H9 (cell line): ENCODE results near the gene RABGAP1L. TPM values are rescaled to one million over a fixed set of nuclear protein-coding genes. Genes with fewer than 3 reads are reported as not detected.

Experiments used
- DNase-seq: peaks from one replicate; pipeline ENCODE4 v3.0.0-alpha.2; 2017
- H2AFZ ChIP-seq: one replicate; pipeline ENCODE4 v1.6.1; 2013; ENCODE audit warnings: mild to moderate bottlenecking, low read length, control low read depth, moderate library complexity
- H2AK5ac ChIP-seq: 2 replicates; pipeline ENCODE4 v1.6.1; 2013; ENCODE audit warnings: low read length, control low read depth, mixed read lengths; ENCODE audit not compliant: insufficient read length
- H2BK120ac ChIP-seq: one replicate; pipeline ENCODE4 v1.6.1; 2013; ENCODE audit warnings: low read depth, mild to moderate bottlenecking, low read length, control low read depth, inconsistent platforms; ENCODE audit not compliant: poor library complexity, severe bottlenecking
- H2BK12ac ChIP-seq: 2 replicates; pipeline ENCODE4 v1.6.1; 2013; ENCODE audit warnings: low read length, control low read depth, mixed read lengths, low read depth; ENCODE audit not compliant: insufficient read length
- H2BK15ac ChIP-seq: 2 replicates; pipeline ENCODE4 v1.6.1; 2013; ENCODE audit warnings: low read depth, low read length, control low read depth
- H2BK20ac ChIP-seq: one replicate; pipeline ENCODE4 v1.6.1; 2013; ENCODE audit warnings: low read depth, mild to moderate bottlenecking, low read length, control low read depth, inconsistent platforms; ENCODE audit not compliant: poor library complexity, severe bottlenecking
- H2BK5ac ChIP-seq: 2 replicates; pipeline ENCODE4 v1.6.1; 2013; ENCODE audit warnings: low read length, control low read depth, mixed read lengths; ENCODE audit not compliant: insufficient read length
- H3K14ac ChIP-seq: 2 replicates; pipeline ENCODE4 v1.6.1; 2013; ENCODE audit warnings: low read length, control low read depth; ENCODE audit not compliant: insufficient read depth
- H3K18ac ChIP-seq: 2 replicates; pipeline ENCODE4 v1.6.1; 2013; ENCODE audit warnings: low read depth, mild to moderate bottlenecking, mixed read lengths, low read length, control low read depth; ENCODE audit not compliant: insufficient read length
- H3K23ac ChIP-seq: 2 replicates; pipeline ENCODE4 v1.6.1; 2013; ENCODE audit warnings: low read length, control low read depth, mixed read lengths, low read depth; ENCODE audit not compliant: insufficient read length
- H3K23me2 ChIP-seq: 2 replicates; pipeline ENCODE4 v1.6.1; 2013; ENCODE audit warnings: low read depth, mild to moderate bottlenecking, mixed read lengths, low read length, control low read depth; ENCODE audit not compliant: insufficient read length, poor library complexity, severe bottlenecking
- H3K27ac ChIP-seq: 2 replicates; pipeline ENCODE4 v1.5.1; 2013; ENCODE audit warnings: low read length, control low read depth, mixed read lengths, low read depth; ENCODE audit not compliant: insufficient read length
- H3K27me3 ChIP-seq: 2 replicates; pipeline ENCODE4 v1.6.1; 2013; ENCODE audit warnings: low read length, control low read depth, inconsistent platforms; ENCODE audit not compliant: insufficient read depth
- H3K4ac ChIP-seq: 2 replicates; pipeline ENCODE4 v1.6.1; 2013; ENCODE audit warnings: low read depth, mild to moderate bottlenecking, control low read depth, inconsistent platforms, low read length, moderate library complexity
- H3K4me1 ChIP-seq: 2 replicates; pipeline ENCODE4 v1.6.1; 2013; ENCODE audit warnings: low read length, control low read depth, inconsistent platforms; ENCODE audit not compliant: insufficient read depth
- H3K4me2 ChIP-seq: 2 replicates; pipeline ENCODE4 v1.6.1; 2013; ENCODE audit warnings: low read length, control low read depth, mixed read lengths; ENCODE audit not compliant: insufficient read length, insufficient read depth
- H3K56ac ChIP-seq: 2 replicates; pipeline ENCODE4 v1.6.1; 2013; ENCODE audit warnings: low read depth, mild to moderate bottlenecking, mixed read lengths, low read length, control low read depth; ENCODE audit not compliant: insufficient read length
- H3K79me1 ChIP-seq: 2 replicates; pipeline ENCODE4 v1.6.1; 2013; ENCODE audit warnings: low read depth, mild to moderate bottlenecking, moderate library complexity, low read length, control low read depth, inconsistent platforms; ENCODE audit not compliant: insufficient read depth, poor library complexity, severe bottlenecking
- H3K79me2 ChIP-seq: 2 replicates; pipeline ENCODE4 v1.6.1; 2013; ENCODE audit warnings: low read length, control low read depth, inconsistent platforms; ENCODE audit not compliant: insufficient read depth
- H3K9ac ChIP-seq: 2 replicates; pipeline ENCODE4 v1.6.1; 2013; ENCODE audit warnings: low read length, control low read depth, mixed read lengths; ENCODE audit not compliant: insufficient read length; ENCODE audit errors: extremely low read depth
- H3K9me3 ChIP-seq: one replicate; pipeline ENCODE4 v1.6.1; 2013; ENCODE audit warnings: low read depth, low read length, inconsistent platforms; ENCODE audit not compliant: control insufficient read depth
- H3T11ph ChIP-seq: one replicate; pipeline ENCODE4 v1.6.1; 2013; ENCODE audit warnings: mild to moderate bottlenecking, low read length, control low read depth, inconsistent platforms
- H4K20me1 ChIP-seq: one replicate; pipeline ENCODE4 v1.6.1; 2013; ENCODE audit not compliant: control insufficient read depth, insufficient read length, insufficient read depth
- H4K5ac ChIP-seq: 2 replicates; pipeline ENCODE4 v1.6.1; 2013; ENCODE audit warnings: low read depth, mild to moderate bottlenecking, mixed read lengths, low read length, control low read depth; ENCODE audit not compliant: insufficient read length
- H4K8ac ChIP-seq: replicated peaks from 2 replicates; pipeline ENCODE4 v1.6.1; 2013; ENCODE audit warnings: low read length, control low read depth, mixed read lengths, low read depth; ENCODE audit not compliant: insufficient read length
- H4K91ac ChIP-seq: 2 replicates; pipeline ENCODE4 v1.6.1; 2013; ENCODE audit warnings: low read depth, mild to moderate bottlenecking, moderate library complexity, mixed read lengths, low read length, control low read depth; ENCODE audit not compliant: insufficient read length
- H3K27ac Mint-ChIP-seq, 3 experiments: 2 replicates in 2 of 3; 3 replicates in 1 of 3; pipeline ENCODE4 v1.8.0; 2020 to 2021; ENCODE audit warnings: mixed read lengths in 3 of 3, mild to moderate bottlenecking in 1 of 3, moderate library complexity in 1 of 3
- H3K27me3 Mint-ChIP-seq: 2 replicates; pipeline ENCODE4 v1.8.0; 2021; ENCODE audit warnings: low read depth, mild to moderate bottlenecking, moderate library complexity, mixed read lengths
- H3K36me3 Mint-ChIP-seq, 3 experiments: 2 replicates in 2 of 3; 3 replicates in 1 of 3; pipeline ENCODE4 v1.8.0; 2020 to 2021; ENCODE audit warnings: low read depth in 3 of 3, mixed read lengths in 3 of 3; ENCODE audit not compliant: insufficient read depth in 1 of 3
- H3K4me1 Mint-ChIP-seq, 2 experiments: 2 replicates each; pipeline ENCODE4 v1.8.0; 2020; ENCODE audit warnings: mixed read lengths in 2 of 2
- H3K4me3 Mint-ChIP-seq, 2 experiments: 2 replicates in 1 of 2; 3 replicates in 1 of 2; pipeline ENCODE4 v1.8.0; 2020 to 2021; ENCODE audit warnings: mild to moderate bottlenecking in 2 of 2, mixed read lengths in 2 of 2, moderate library complexity in 1 of 2
- H3K9me3 Mint-ChIP-seq, 2 experiments: 2 replicates in 1 of 2; 3 replicates in 1 of 2; pipeline ENCODE4 v1.8.0; 2020; ENCODE audit warnings: mild to moderate bottlenecking in 2 of 2, mixed read lengths in 2 of 2, moderate library complexity in 1 of 2
- CTCF ChIP-seq: fragments of 200-600 bp; sonication (generic); conservative IDR thresholded peaks from 3 replicates; pipeline ENCODE4 v1.8.0; 2021; ENCODE audit warnings: antibody characterized with exemption, mild to moderate bottlenecking
- WGBS: extraction: QIAGEN DNeasy Blood & Tissue Kit; methylation state at CpG from one replicate; pipeline ENCODE4 v1.1.7; 2013; ENCODE audit warnings: missing lambda C conversion rate, low lambda C conversion rate, mixed read lengths; ENCODE audit not compliant: insufficient read length; ENCODE audit errors: extremely low coverage; 5-methylcytosine and 5-hydroxymethylcytosine counted together
- total RNA-seq: library from RNA; stranded (reverse); gene quantifications from 2 replicates; pipeline ENCODE4 v1.2.1, GENCODE V29; 2021

The RABGAP1L gene
- total RNA-seq, 1 experiment from 2014 or later = 147 TPM

DNA sequence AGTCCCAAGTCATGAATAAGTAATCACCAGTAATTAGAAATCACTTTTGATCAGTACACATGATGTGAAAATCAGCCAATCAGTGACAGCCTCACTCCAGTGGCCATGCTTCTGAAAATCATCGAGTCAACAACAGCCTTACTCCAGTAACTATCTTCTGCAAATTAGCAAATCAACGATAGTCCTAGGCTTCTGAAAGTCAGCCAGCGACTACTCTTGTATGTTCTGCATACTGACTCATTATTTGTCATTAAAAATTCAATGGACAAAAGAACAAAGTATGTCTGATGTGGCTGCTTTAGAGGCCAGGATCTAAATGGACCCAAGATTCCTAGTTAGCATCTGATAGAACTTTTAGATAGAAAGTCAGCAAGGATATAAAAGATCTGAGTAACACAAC lies 391.0 kb downstream of the RABGAP1L start:
- Histone ChIP-seq H2BK15ac (no peak overlapping the region), H3K9me3 (peaks cover 3% of the 10 kb centered on the region), H3K27ac (no peak overlapping the region), H2BK5ac (no peak overlapping the region), H4K91ac (no peak overlapping the region), H3K79me1 (no peaks in the 10 kb centered on the region), H2AFZ (no peak overlapping the region), H3K18ac (no peak overlapping the region), H3K56ac (no peak overlapping the region), H3K9ac (no peak overlapping the region), H3K27me3 (no peaks in the 10 kb centered on the region), H3K14ac (no peak overlapping the region), H4K20me1 (no peaks in the 10 kb centered on the region), H2AK5ac (no peak overlapping the region), H3K23ac (no peak overlapping the region), H3T11ph (no peak overlapping the region), H3K4me1 (no peaks in the 10 kb centered on the region), H4K8ac (no peak overlapping the region), H2BK12ac (no peak overlapping the region), H4K5ac (no peak overlapping the region), H3K4ac (no peak overlapping the region), H3K79me2 (no peaks in the 10 kb centered on the region), H3K4me2 (no peak overlapping the region), H3K23me2 (no peaks in the 10 kb centered on the region), H2BK120ac (no peak overlapping the region), H2BK20ac (peak overlapping the region; percentile 75)
- Mint-ChIP-seq H3K4me3 (no peak overlapping the region), H3K9me3 (peaks cover 6 to 19% of the 10 kb centered on the region in 2 experiments), H3K36me3 (peaks cover 3 to 13% (median 4%) of the 10 kb centered on the region in 3 experiments; a peak in 6 of 7 replicates), H3K4me1 (no peaks in the 10 kb centered on the region), H3K27me3 (no peaks in the 10 kb centered on the region), H3K27ac (no peak overlapping the region)
- WGBS = no CpG with 5 or more reads among the region's 3 CpGs
- TF ChIP-seq CTCF = no peak
- DNase-seq = no peak
